SIG-M5 treated with dmso at 0.1 percent for 504 hours (cell line): Measurements from ENCODE around the gene NBDY.
"Not testable (repeated sequence)": the region's sequence is repeated elsewhere in the genome, so short reads cannot be mapped to it uniquely, and the experiment has no call there.

Experiments
- DNase-seq: peaks from one replicate; lab custom pipeline; 2025; ENCODE audit not compliant: unreplicated experiment; lab: John Stamatoyannopoulos, UW

Gene NBDY

GRCh38 chrX:56764153-56764974 is 35.3 kb downstream of the NBDY start:
- no peak for DNase-seq

- no peak for DNase-seq
These were observed 36.1 kb downstream of the NBDY start for GRCh38 chrX:56764975-56765791.

DNA sequence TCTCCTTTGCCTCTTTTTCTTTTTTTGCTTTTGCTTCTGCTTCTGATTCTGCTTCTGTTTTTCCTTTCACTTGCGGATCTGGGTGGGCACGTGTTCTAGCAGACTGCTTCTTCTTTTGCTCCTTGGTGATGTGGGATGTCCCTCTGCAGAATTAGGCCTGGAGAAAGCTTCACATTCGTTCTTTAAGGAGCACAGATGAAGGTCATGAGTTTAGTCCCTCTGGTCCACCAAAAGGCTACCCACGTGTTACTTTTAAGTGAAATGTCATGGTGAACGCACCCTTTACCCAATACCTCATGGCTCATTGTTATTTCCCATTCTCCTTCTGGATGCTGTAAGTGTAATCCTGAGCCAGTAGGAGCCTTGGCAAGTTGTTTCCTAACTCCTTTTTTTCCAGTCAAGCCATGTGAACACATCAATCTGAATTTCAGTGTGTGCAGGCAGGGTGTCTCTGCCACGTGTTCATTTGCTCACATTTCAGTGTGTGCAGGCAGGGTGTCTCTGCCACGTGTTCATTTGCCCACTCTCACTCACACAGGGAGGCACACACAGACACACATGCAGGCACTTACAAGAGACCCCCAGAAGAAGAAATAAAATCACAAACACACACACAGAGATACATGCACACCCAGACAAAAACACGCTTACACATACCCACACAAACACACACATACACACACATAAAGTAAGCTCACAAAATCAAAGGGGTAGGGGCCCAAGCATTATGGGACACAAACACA is 36.9 kb downstream of the NBDY start:
- DNase-seq = no peak

DNA sequence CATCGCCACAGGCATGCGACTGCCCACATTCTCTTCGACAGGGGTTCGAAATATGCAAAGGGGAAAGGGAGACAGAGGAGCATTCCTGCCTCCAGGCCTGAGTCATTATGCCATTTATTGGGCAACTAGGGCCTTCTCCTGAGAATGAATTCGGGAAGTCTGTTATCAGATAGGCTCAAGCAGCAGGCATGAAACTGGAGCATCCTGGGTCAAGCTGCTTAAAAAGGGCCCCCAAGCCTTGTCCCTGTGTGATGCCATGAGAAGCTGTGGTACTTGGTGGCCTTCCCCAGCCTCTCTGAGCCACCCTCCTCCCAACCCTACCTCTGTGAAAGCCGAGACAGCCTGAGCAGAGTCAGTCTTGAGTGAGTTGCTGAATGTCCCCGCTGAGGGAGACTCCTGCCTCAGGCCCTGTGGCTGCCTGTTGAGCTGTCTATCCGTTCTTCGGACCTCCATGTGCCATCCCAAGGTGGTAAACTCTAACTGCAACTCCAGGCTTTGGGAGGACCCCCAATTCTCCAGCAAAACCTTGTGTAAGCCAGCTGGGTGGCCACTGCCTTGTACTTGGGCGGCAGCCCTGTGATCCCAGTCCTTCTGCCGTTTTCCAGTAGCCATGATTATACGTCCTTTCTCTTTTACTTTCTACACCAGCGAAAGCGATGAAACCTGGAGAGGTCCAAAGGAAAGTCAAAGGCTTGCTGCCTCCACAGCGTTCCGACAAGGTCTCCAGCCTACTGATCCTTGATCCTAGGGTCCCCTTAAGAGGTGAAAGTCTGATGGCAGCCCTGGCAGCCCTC is 37.7 kb downstream of the NBDY start:
- DNase-seq = no peak

DNA sequence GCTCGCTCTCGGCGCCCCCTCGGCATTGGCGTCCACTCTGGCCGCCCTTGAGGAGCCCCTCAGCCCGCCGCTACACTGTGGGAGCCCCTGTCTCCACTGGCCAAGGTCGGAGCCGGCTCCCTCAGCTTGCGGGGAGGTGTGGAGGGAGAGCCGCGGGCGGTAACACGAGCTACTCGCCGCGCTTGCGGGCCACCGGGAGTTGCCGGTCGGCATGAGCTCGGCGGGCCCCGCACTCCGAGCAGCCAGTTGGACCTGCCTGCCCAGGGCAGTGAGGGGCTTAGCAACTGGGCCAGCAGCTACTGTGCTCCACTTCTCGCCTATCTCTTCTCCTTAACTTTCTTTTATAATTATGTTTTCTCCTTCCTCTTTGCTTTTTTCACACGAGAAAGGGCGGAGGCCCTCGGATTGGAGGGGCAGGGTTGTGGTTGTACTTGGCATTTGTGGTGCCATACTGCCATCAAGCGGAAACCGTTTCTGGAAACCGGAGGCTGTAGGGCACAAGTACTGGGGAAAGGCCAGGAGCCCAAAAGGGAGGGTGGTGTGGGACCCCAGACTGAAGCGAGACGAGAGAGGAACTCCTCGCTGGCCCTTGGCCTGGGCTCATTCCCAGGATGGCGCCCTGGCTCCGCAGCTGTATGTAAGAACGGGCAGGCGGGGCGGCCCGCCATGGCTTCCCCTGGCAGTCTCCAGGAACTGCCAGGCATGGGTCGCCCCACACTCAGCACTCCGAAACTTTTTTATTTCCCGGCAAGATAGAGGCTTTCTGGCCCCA is 38.5 kb downstream of the NBDY start:
- DNase-seq = not testable (repeated sequence)

DNA sequence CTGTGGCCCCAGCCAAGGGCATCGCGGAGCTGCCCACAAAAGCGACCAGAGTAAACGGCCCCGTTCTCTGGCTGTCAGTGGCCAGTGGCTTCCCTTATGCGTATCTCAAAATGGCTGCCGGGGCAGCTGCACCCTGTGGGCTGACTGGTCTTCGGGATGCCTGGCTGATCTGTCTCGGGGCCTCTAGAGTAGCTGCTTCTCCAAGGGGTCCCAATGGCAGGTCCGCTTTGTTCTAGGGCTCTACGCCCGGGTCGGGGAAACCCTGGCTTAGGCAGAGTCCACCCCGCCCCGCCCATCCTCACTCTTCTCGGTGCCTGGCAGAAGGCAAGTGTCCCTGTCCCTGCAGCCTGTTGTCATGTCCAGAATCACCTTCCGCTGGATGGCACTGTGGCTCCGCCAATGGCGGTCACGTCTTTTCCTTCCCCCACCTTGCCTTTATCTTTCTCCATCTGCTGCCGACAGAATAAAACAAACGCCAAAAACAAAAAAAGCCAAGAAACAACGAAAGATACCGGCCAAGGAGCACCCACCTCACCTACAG is 39.1 kb downstream of the NBDY start:
- not testable (repeated sequence) for DNase-seq

- not testable (repeated sequence) for DNase-seq
These were observed 43.9 kb downstream of the NBDY start for GRCh38 chrX:56772675-56773521.

GRCh38 chrX:56773522-56774060 is 44.5 kb downstream of the NBDY start:
- not testable (repeated sequence) for DNase-seq

GRCh38 chrX:56778099-56778923 is 49.3 kb downstream of the NBDY start:
- DNase-seq = not testable (repeated sequence)

DNA sequence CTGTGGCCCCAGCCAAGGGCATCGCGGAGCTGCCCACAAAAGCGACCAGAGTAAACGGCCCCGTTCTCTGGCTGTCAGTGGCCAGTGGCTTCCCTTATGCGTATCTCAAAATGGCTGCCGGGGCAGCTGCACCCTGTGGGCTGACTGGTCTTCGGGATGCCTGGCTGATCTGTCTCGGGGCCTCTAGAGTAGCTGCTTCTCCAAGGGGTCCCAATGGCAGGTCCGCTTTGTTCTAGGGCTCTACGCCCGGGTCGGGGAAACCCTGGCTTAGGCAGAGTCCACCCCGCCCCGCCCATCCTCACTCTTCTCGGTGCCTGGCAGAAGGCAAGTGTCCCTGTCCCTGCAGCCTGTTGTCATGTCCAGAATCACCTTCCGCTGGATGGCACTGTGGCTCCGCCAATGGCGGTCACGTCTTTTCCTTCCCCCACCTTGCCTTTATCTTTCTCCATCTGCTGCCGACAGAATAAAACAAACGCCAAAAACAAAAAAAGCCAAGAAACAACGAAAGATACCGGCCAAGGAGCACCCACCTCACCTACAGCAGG is 50.0 kb downstream of the NBDY start:
- DNase-seq = not testable (repeated sequence)

DNA sequence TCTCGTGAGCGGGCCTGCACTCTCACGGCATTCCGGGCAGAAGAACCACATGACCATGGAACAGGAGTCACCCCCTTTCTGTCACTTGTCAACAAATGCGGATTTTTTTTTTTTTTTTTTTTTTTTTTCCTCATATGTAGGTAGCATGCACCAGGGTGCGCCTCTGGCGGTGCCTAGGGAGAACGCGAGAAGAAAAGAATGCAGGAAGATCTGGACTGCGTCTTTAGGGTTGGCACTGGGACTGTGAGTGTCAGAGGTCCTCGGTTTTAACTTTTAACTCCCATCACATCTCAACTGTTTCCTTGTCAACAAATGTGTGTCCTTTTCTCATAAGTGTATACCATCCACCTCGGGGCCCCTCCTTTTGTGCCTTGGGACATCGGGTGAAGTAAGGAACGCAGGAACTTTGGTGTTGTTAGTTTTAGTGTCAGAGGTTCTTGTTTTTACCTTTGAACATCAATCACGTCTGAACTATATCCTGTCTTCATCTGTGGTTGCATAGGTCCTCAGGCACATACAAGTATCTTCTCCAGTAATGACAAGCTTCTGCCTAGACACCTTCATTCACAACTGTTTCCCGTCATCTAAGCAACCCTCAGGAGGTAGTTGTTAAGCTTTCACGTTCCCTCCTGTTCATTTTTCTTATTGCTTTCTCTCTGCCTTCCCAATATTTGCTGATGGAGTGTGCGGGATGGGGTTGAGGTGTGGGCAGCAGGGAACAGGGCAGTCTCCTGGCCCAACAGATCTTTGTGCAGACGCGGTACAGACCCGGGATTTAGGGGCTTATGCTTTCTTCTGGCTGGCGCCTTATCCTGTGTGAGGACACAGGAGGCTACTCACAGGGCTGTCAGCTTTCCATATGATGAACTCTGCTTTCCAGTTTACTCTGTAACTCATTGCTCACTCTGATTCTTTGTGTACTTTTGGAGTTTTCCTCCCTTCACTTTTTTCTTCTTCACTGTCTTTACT is 51.9 kb downstream of the NBDY start:
- DNase-seq = not testable (repeated sequence)

DNA sequence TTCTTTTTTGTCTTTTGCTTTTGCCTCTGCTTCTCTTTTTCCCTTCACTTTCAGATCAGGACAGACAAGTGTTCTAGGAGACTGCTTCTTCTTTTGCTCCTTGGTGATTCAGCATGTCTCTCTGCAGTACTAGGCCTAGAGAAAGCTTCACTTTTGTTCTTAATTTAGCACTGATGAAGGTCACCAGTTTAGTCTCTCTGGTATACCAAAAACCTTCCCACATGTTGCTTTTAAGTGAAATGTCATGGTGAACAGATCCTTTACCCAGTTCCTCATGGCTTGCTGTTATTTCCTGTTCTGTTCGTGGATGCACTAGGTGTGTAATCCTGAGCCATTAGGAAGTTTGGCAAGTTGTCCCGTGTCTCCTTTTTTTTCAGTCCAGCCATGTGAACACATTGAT is 53.3 kb downstream of the NBDY start:
- DNase-seq = peak; percentile 21

- DNase-seq = no peak
These were observed 53.9 kb downstream of the NBDY start for GRCh38 chrX:56782791-56783449.

DNA sequence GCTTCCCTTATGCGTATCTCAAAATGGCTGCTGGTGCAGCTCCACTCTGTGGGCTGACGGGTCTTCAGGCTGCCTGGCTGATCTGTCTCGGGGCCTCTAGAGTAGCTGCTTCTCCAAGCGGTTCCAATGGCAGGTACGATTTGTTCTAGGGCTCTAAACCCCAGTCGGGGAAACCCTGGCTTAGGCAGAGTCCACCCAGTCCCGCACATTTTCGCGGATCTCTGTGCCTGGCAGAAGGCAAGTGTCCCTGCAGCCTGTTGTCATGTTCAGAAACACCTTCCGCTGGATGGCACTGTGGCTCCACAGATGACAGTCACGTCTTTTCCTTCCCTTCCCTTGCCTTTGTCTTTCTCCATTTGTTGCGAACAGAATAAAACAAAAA is 54.4 kb downstream of the NBDY start:
- no peak for DNase-seq

- peak; percentile 8 for DNase-seq
These were observed 55.1 kb downstream of the NBDY start for GRCh38 chrX:56783996-56784620.
